GM23338 (cell line): Measurements from ENCODE around the gene MAN1B1. TPM values are rescaled to one million over a fixed set of nuclear protein-coding genes. Genes with fewer than 3 reads are reported as not detected.
"Not testable (repeated sequence)": the region's sequence is repeated elsewhere in the genome, so short reads cannot be mapped to it uniquely, and the experiment has no call there.

Experiments used
- ATAC-seq: fragments of 200-7000 bp; cut with Tn5 transposase; 3 replicates; pipeline ENCODE4 v1.9.1; 2020
- DNase-seq: peaks from one replicate; pipeline ENCODE4 v3.0.0-alpha.2; 2015; ENCODE audit warnings: low spot score
- H2AFZ ChIP-seq: fragments of 200-600 bp; sonication (generic); 2 replicates; pipeline ENCODE4 v1.8.0; 2016; ENCODE audit warnings: antibody characterized with exemption, mild to moderate bottlenecking, moderate library complexity
- H3F3A ChIP-seq: fragments of 200-600 bp; sonication (generic); replicated peaks from 2 replicates; pipeline ENCODE4 v1.8.0; 2017; ENCODE audit warnings: antibody characterized with exemption, mixed run types, low read depth
- H3K27ac ChIP-seq: fragments of 200-600 bp; sonication (generic); 2 replicates; pipeline ENCODE4 v1.6.1; 2016; ENCODE audit warnings: low read depth
- H3K27me3 ChIP-seq: fragments of 200-600 bp; sonication (generic); 2 replicates; pipeline ENCODE4 v1.8.0; 2016; ENCODE audit warnings: mild to moderate bottlenecking, mixed run types, moderate library complexity; ENCODE audit not compliant: insufficient read depth
- H3K36me3 ChIP-seq: fragments of 200-600 bp; sonication (generic); 2 replicates; pipeline ENCODE4 v1.8.0; 2016; ENCODE audit warnings: mild to moderate bottlenecking; ENCODE audit not compliant: insufficient read depth
- H3K4me1 ChIP-seq: fragments of 200-600 bp; sonication (generic); 2 replicates; pipeline ENCODE4 v1.8.0; 2016; ENCODE audit warnings: mild to moderate bottlenecking, moderate library complexity; ENCODE audit not compliant: insufficient read depth
- H3K4me2 ChIP-seq: fragments of 200-600 bp; sonication (generic); 2 replicates; pipeline ENCODE4 v1.7.1; 2017; ENCODE audit warnings: mixed run types
- H3K4me3 ChIP-seq: fragments of 200-600 bp; sonication (generic); 2 replicates; pipeline ENCODE4 v1.6.1; 2016; ENCODE audit warnings: mixed run types
- H3K79me2 ChIP-seq: fragments of 200-600 bp; sonication (generic); replicated peaks from 2 replicates; pipeline ENCODE4 v1.8.0; 2017; ENCODE audit warnings: mild to moderate bottlenecking; ENCODE audit not compliant: insufficient read depth
- H3K9me2 ChIP-seq: fragments of 200-600 bp; sonication (generic); 2 replicates; pipeline ENCODE4 v1.8.0; 2017; ENCODE audit not compliant: insufficient read depth
- H4K20me1 ChIP-seq: fragments of 200-600 bp; sonication (generic); replicated peaks from 2 replicates; pipeline ENCODE4 v1.8.0; 2017; ENCODE audit warnings: mild to moderate bottlenecking; ENCODE audit not compliant: insufficient read depth
- H3K27ac Mint-ChIP-seq: 2 replicates; pipeline ENCODE4 v1.8.0; 2020; ENCODE audit warnings: inconsistent platforms, mild to moderate bottlenecking, moderate library complexity, mixed read lengths
- H3K27me3 Mint-ChIP-seq: 3 replicates; pipeline ENCODE4 v1.8.0; 2022; ENCODE audit warnings: low read depth, mild to moderate bottlenecking, moderate library complexity, mixed read lengths, inconsistent platforms; ENCODE audit not compliant: insufficient read depth, poor library complexity
- H3K36me3 Mint-ChIP-seq: 3 replicates; pipeline ENCODE4 v1.8.0; 2021; ENCODE audit warnings: low read depth, mild to moderate bottlenecking, inconsistent platforms, moderate library complexity, mixed read lengths
- H3K4me1 Mint-ChIP-seq: 3 replicates; pipeline ENCODE4 v1.8.0; 2020; ENCODE audit warnings: mild to moderate bottlenecking, inconsistent platforms, mixed read lengths
- H3K4me3 Mint-ChIP-seq: 3 replicates; pipeline ENCODE4 v1.8.0; 2021; ENCODE audit warnings: moderate library complexity, mild to moderate bottlenecking, inconsistent platforms, mixed read lengths
- H3K9me3 Mint-ChIP-seq: 3 replicates; pipeline ENCODE4 v1.8.0; 2020; ENCODE audit warnings: moderate library complexity, mild to moderate bottlenecking, inconsistent platforms, mixed read lengths
- CREB1 ChIP-seq: fragments of 250-450 bp; sonication (Bioruptor Pico); IDR thresholded peaks from 2 replicates; pipeline ENCODE4 v1.5.0; 2020; ENCODE audit warnings: low read depth, mild to moderate bottlenecking, moderate library complexity
- CTCF ChIP-seq, 2 experiments: fragments of 200-600 bp in 1 of 2; sonication (generic) in 1 of 2; conservative IDR thresholded peaks; 2 replicates each; pipeline versions ENCODE4 v1.5.1 to v1.6.1; 2016 to 2017; ENCODE audit warnings: antibody characterized with exemption in 2 of 2, low read depth in 2 of 2, mild to moderate bottlenecking in 2 of 2, moderate library complexity in 1 of 2
- ETS1 ChIP-seq: IDR thresholded peaks from 2 replicates; pipeline ENCODE4 v1.6.1; 2016; ENCODE audit warnings: antibody characterized with exemption
- EZH2phosphoT487 ChIP-seq: fragments of 200-600 bp; sonication (generic); IDR thresholded peaks from one replicate; pipeline ENCODE4 v1.8.1; 2018; ENCODE audit warnings: antibody characterized with exemption; ENCODE audit not compliant: unreplicated experiment
- JUNB ChIP-seq: IDR thresholded peaks from one replicate; pipeline ENCODE4 v1.6.1; 2016; ENCODE audit warnings: antibody characterized with exemption; ENCODE audit not compliant: unreplicated experiment
- NANOG ChIP-seq: IDR thresholded peaks from 2 replicates; pipeline ENCODE4 v1.6.1; 2016; ENCODE audit warnings: antibody characterized with exemption, borderline replicate concordance
- POLR2AphosphoS5 ChIP-seq: IDR thresholded peaks from 2 replicates; pipeline ENCODE4 v1.6.1; 2016; ENCODE audit warnings: antibody characterized with exemption, low read depth
- STAT1 ChIP-seq: IDR thresholded peaks from one replicate; pipeline ENCODE4 v1.6.1; 2016; ENCODE audit warnings: antibody characterized with exemption; ENCODE audit not compliant: unreplicated experiment
- polyA plus RNA-seq: library from polyadenylated mRNA; unstranded; fragments of >200 nt; fragmentation: Nextera tagmentation; extraction: Ambion mirVana; gene quantifications from 2 replicates; pipeline ENCODE4 v1.2.1, GENCODE V29; 2016
- total RNA-seq: library from RNA; depleted of rRNA; stranded (reverse); fragments of >200 nt; shearing (Covaris generic); gene quantifications from 2 replicates; pipeline ENCODE4 v1.2.3, GENCODE V29; 2014

The MAN1B1 gene
- total and polyA plus RNA-seq, 2 experiments from 2014 or later, result 15.7 to 39.9 TPM

DNA sequence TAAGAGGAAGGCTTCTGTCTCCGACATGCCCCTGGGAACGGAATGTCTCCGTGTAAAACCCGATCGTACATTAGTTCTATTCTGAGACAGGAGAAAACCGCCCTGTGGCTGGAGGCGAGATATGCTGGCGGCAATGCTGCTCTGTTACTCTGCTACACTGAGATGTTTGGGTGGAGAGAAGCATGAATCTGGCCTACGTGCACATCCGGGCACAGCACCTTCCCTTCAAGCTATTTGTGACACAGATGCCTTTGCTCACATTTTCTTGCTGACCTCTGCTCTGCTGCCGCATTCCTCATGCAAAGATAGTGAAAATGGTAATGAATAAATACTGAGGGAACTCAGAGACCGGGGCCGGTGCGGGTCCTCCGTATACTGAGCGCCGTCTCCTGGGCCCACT is 29.9 kb downstream of the MAN1B1 start:
- Mint-ChIP-seq H3K27me3 (peaks cover 29% of the 10 kb centered on the region), H3K27ac (no peak overlapping the region)

DNA sequence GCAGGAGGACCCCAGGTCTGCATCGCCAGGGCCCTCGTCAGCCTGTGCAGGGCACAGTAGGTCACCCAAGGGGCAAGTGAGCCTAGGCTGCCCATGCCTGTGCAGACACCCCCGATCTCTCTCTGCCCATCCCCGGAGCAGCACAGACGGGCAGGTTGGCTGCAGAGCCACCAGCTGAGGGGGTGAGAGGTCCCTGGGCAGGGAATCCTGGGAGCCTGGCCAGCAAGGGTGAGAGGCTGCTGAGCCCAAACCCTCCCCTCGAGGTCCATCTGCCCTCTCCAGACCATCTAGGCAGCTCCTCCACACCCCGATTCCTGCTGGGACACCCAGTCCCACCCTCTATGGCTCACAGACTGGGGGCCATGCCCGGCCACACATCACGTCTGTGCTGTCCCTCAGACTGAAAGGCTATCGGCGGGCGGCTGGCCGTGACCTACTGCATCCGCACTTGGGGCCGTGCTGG is 30.5 kb downstream of the MAN1B1 start:
- Histone ChIP-seq H3K79me2 (no peaks in the 10 kb centered on the region), H3K4me1 (no peaks in the 10 kb centered on the region; the same call in 1 of the 2 replicates), H3K4me2 (no peak overlapping the region), H3K27ac (no peak overlapping the region), H3K27me3 (peaks cover 44% of the 10 kb centered on the region), H2AFZ (no peak overlapping the region), H4K20me1 (no peaks in the 10 kb centered on the region; the same call in 1 of the 2 replicates), H3K4me3 (no peak overlapping the region), H3F3A (no peaks in the 10 kb centered on the region; the same call in 1 of the 2 replicates), H3K36me3 (no peaks in the 10 kb centered on the region), H3K9me2 (no peaks in the 10 kb centered on the region)
- H3K27ac Mint-ChIP-seq, result no peak overlapping the region
- TF ChIP-seq CTCF (conservative IDR thresholded peaks at IDR 0.05; ENCODE audit: low read depth in 2 of 2) (no peak), ETS1 (no peak), NANOG (no peak), JUNB (no peak), STAT1 (no peak), CREB1 (no peak), POLR2AphosphoS5 (no peak)
- H3K4me3 Mint-ChIP-seq, result 0 out of 3 replicates have a peak overlapping the region, but pooled peaks have one; percentile 13
- ATAC-seq (no peak), DNase-seq (no peak)
- H3K9me3 Mint-ChIP-seq, result peaks cover 12% of the 10 kb centered on the region
- no peaks in the 10 kb centered on the region; the same call in 2 of the 3 replicates for H3K4me1 Mint-ChIP-seq
- peaks cover 5% of the 10 kb centered on the region; the same call in 1 of the 3 replicates for H3K36me3 Mint-ChIP-seq
- peaks cover 29% of the 10 kb centered on the region for H3K27me3 Mint-ChIP-seq

More for the DNA sequence above, 29.9 kb downstream of the MAN1B1 start:
- peaks cover 44% of the 10 kb centered on the region for H3K27me3 ChIP-seq
- peaks cover 12% of the 10 kb centered on the region for H3K9me3 Mint-ChIP-seq
- no peak for TF ChIP-seq EZH2phosphoT487
- no peaks in the 10 kb centered on the region; the same call in 1 of the 2 replicates for H3K4me1 ChIP-seq
- H2AFZ ChIP-seq, result no peak overlapping the region
- H3K4me1 Mint-ChIP-seq, result no peaks in the 10 kb centered on the region; the same call in 2 of the 3 replicates
- H3F3A ChIP-seq, result no peaks in the 10 kb centered on the region
- H3K4me3 Mint-ChIP-seq, result peak overlapping the region; percentile 13; the same call in 1 of the 3 replicates
- H3K79me2 ChIP-seq, result no peaks in the 10 kb centered on the region
- no peak overlapping the region for H3K27ac ChIP-seq
- no peaks in the 10 kb centered on the region; the same call in 1 of the 2 replicates for H4K20me1 ChIP-seq
- ATAC-seq (no peak), DNase-seq (no peak)
- peaks cover 5% of the 10 kb centered on the region; the same call in 1 of the 3 replicates for H3K36me3 Mint-ChIP-seq
- H3K36me3 ChIP-seq, result no peaks in the 10 kb centered on the region
- no peak overlapping the region for H3K4me3 ChIP-seq
- no peak overlapping the region for H3K4me2 ChIP-seq
- H3K9me2 ChIP-seq, result no peaks in the 10 kb centered on the region

DNA sequence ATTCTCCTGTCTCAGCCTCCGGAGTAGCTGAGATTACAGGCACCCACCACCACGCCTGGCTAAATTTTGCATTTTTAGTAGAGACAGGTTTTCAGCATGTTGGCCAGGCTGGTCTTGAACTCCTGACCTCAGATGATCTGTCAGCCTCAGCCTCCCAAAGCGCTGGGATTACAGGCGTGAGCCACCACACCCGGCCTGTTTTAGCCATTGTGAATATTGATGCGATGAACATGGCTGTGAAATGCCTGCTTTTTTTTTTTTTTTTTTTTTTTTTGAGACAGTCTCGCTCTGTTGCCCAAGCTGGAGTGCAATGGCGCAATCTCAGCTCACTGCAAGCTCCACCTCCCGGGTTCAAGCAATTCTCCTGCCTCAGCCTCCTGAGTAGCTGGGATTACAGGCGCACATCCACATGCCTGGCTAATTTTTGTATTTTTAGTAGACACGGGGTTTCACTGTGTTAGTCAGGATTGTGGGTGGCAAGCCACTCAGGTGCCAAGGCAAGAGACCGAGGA is 31.4 kb downstream of the MAN1B1 start:
- ATAC-seq, H3F3A ChIP-seq, H2AFZ ChIP-seq, H3K27ac ChIP-seq, H3K4me2 ChIP-seq, H3K79me2 ChIP-seq, H3K27ac Mint-ChIP-seq, H3K4me1 ChIP-seq, H3K4me3 ChIP-seq, DNase-seq, H3K9me2 ChIP-seq, H3K4me1 Mint-ChIP-seq, H4K20me1 ChIP-seq, H3K36me3 ChIP-seq, H3K4me3 Mint-ChIP-seq, H3K36me3 Mint-ChIP-seq: not testable (repeated sequence)
- Mint-ChIP-seq H3K27me3 (peaks cover 25% of the 10 kb centered on the region), H3K9me3 (peaks cover 12% of the 10 kb centered on the region)
- H3K27me3 ChIP-seq, result peaks cover 38% of the 10 kb centered on the region

- not testable (repeated sequence) for H2AFZ ChIP-seq, H3K4me1 Mint-ChIP-seq, H3K27ac ChIP-seq, H3K27me3 ChIP-seq, H3K27me3 Mint-ChIP-seq, H3K79me2 ChIP-seq, ATAC-seq, H3K4me1 ChIP-seq, H4K20me1 ChIP-seq, H3K9me2 ChIP-seq, H3F3A ChIP-seq, H3K4me2 ChIP-seq, H3K27ac Mint-ChIP-seq, H3K36me3 ChIP-seq, H3K4me3 ChIP-seq, DNase-seq, H3K4me3 Mint-ChIP-seq, H3K36me3 Mint-ChIP-seq
- H3K9me3 Mint-ChIP-seq, result peaks cover 12% of the 10 kb centered on the region
These were observed 35.4 kb downstream of the MAN1B1 start for GRCh38 chr9:137121927-137122795.
